ENCODE measurements around the gene USP15.
"Not testable (repeated sequence)": the region's sequence is repeated elsewhere in the genome, so short reads cannot be mapped to it uniquely, and the experiment has no call there.

The USP15 gene

GRCh38 chr12:62332598-62332997 lies 72.4 kb downstream of the USP15 start:
- FAIRE-seq, result no peak

GRCh38 chr12:62335057-62335456 lies 74.9 kb downstream of the USP15 start:
- FAIRE-seq, result no peak

- FAIRE-seq, result no peak
These were observed 75.6 kb downstream of the USP15 start for GRCh38 chr12:62335796-62336195.

- FAIRE-seq, result not testable (repeated sequence)
These were observed 77.4 kb downstream of the USP15 start for GRCh38 chr12:62337643-62338042.

- not testable (repeated sequence) for FAIRE-seq
These were observed 82.6 kb downstream of the USP15 start for GRCh38 chr12:62342614-62343303.

- FAIRE-seq, result not testable (repeated sequence)
These were observed 83.3 kb downstream of the USP15 start for GRCh38 chr12:62343304-62344120.

GRCh38 chr12:62344731-62345556 lies 84.7 kb downstream of the USP15 start:
- FAIRE-seq, result not testable (repeated sequence)

- FAIRE-seq, result no peak
These were observed 85.5 kb downstream of the USP15 start for GRCh38 chr12:62345667-62346066.

- no peak for FAIRE-seq
These were observed 86.6 kb downstream of the USP15 start for GRCh38 chr12:62346817-62347216.

GRCh38 chr12:62347922-62348650 lies 87.9 kb downstream of the USP15 start:
- FAIRE-seq, result no peak

- FAIRE-seq, result no peak
These were observed 90.3 kb downstream of the USP15 start for GRCh38 chr12:62350554-62350953.

- no peak for FAIRE-seq
These were observed 91.1 kb downstream of the USP15 start for GRCh38 chr12:62351326-62351725.

GRCh38 chr12:62361048-62361447 lies 100.8 kb downstream of the USP15 start:
- no peak for FAIRE-seq

GRCh38 chr12:62363506-62363905 lies 103.3 kb downstream of the USP15 start:
- no peak for FAIRE-seq

- FAIRE-seq, result not testable (repeated sequence)
These were observed 104.5 kb downstream of the USP15 start for GRCh38 chr12:62364697-62365096.

GRCh38 chr12:62365846-62366245 lies 105.6 kb downstream of the USP15 start:
- not testable (repeated sequence) for FAIRE-seq

- FAIRE-seq, result not testable (repeated sequence)
These were observed 108.4 kb downstream of the USP15 start for GRCh38 chr12:62368430-62369223.

GRCh38 chr12:62370189-62370588 lies 110.0 kb downstream of the USP15 start:
- FAIRE-seq, result no peak

- FAIRE-seq, result no peak
These were observed 111.5 kb downstream of the USP15 start for GRCh38 chr12:62371661-62372060.

- FAIRE-seq, result no peak
These were observed 111.9 kb downstream of the USP15 start for GRCh38 chr12:62372134-62372533.

- no peak for FAIRE-seq
These were observed 112.6 kb downstream of the USP15 start for GRCh38 chr12:62372825-62373224.

GRCh38 chr12:62375603-62376002 lies 115.4 kb downstream of the USP15 start:
- FAIRE-seq, result no peak
